ENCODE results near the gene ACOT7.

- TF ChIP-seq, protein P1, sequence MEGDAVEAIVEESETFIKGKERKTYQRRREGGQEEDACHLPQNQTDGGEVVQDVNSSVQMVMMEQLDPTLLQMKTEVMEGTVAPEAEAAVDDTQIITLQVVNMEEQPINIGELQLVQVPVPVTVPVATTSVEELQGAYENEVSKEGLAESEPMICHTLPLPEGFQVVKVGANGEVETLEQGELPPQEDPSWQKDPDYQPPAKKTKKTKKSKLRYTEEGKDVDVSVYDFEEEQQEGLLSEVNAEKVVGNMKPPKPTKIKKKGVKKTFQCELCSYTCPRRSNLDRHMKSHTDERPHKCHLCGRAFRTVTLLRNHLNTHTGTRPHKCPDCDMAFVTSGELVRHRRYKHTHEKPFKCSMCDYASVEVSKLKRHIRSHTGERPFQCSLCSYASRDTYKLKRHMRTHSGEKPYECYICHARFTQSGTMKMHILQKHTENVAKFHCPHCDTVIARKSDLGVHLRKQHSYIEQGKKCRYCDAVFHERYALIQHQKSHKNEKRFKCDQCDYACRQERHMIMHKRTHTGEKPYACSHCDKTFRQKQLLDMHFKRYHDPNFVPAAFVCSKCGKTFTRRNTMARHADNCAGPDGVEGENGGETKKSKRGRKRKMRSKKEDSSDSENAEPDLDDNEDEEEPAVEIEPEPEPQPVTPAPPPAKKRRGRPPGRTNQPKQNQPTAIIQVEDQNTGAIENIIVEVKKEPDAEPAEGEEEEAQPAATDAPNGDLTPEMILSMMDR (IDR thresholded peaks at IDR 0.05), result no peak
- no peak for TF ChIP-seq POLR2A (IDR thresholded peaks at IDR 0.05)
These were observed 56.6 kb downstream of the ACOT7 start for GRCh38 chr1:6336776-6337622.

All from prostate gland (tissue), 2 donors.